ENCODE data around the gene NTSR2. TPM values are rescaled to one million over a fixed set of nuclear protein-coding genes. Genes with fewer than 3 reads are reported as not detected.

NTSR2 gene
- not detected for total RNA-seq
- long read RNA-seq, result 0 reads

- peak; percentile 84 for DNase-seq (ENCODE audit: low spot score)
These were observed at the start of gene NTSR2 for GRCh38 chr2:11669454-11670291. TSS of gene NTSR2 (minus strand) at chr2:11670195. CDS start at chr2:11670129, 66 bp downstream.

- DNase-seq (ENCODE audit: low spot score), result no peak
These were observed 49.4 kb upstream of the NTSR2 start for GRCh38 chr2:11719230-11719977.

- no peak for DNase-seq (ENCODE audit: low spot score)
These were observed 48.6 kb upstream of the NTSR2 start for GRCh38 chr2:11718606-11719005.

- no peak for DNase-seq (ENCODE audit: low spot score)
These were observed 47.6 kb upstream of the NTSR2 start for GRCh38 chr2:11717623-11718022.

GRCh38 chr2:11716689-11717321 lies 46.8 kb upstream of the NTSR2 start:
- DNase-seq (ENCODE audit: low spot score), result no peak

GRCh38 chr2:11715987-11716652 lies 46.1 kb upstream of the NTSR2 start:
- DNase-seq (ENCODE audit: low spot score), result no peak

GRCh38 chr2:11713815-11714214 lies 43.8 kb upstream of the NTSR2 start:
- DNase-seq (ENCODE audit: low spot score), result no peak

GRCh38 chr2:11712866-11713265 lies 42.9 kb upstream of the NTSR2 start:
- DNase-seq (ENCODE audit: low spot score), result no peak

- DNase-seq (ENCODE audit: low spot score), result no peak
These were observed 41.8 kb upstream of the NTSR2 start for GRCh38 chr2:11711751-11712150.

- DNase-seq (ENCODE audit: low spot score), result no peak
These were observed 41.3 kb upstream of the NTSR2 start for GRCh38 chr2:11711354-11711716.

- DNase-seq (ENCODE audit: low spot score), result no peak
These were observed 40.8 kb upstream of the NTSR2 start for GRCh38 chr2:11710632-11711353.

- DNase-seq (ENCODE audit: low spot score), result no peak
These were observed 40.2 kb upstream of the NTSR2 start for GRCh38 chr2:11710210-11710609.

- DNase-seq (ENCODE audit: low spot score), result no peak
These were observed 39.3 kb upstream of the NTSR2 start for GRCh38 chr2:11709293-11709692.

- DNase-seq (ENCODE audit: low spot score), result no peak
These were observed 38.1 kb upstream of the NTSR2 start for GRCh38 chr2:11708106-11708505.

GRCh38 chr2:11705711-11706110 lies 35.7 kb upstream of the NTSR2 start:
- no peak for DNase-seq (ENCODE audit: low spot score)

- no peak for DNase-seq (ENCODE audit: low spot score)
These were observed 35.1 kb upstream of the NTSR2 start for GRCh38 chr2:11705063-11705462.

GRCh38 chr2:11703700-11704099 lies 33.7 kb upstream of the NTSR2 start:
- DNase-seq (ENCODE audit: low spot score), result peak; percentile 55

- peak; percentile 20 for DNase-seq (ENCODE audit: low spot score)
These were observed 33.0 kb upstream of the NTSR2 start for GRCh38 chr2:11702946-11703345.

- DNase-seq (ENCODE audit: low spot score), result peak; percentile 77
These were observed 31.8 kb upstream of the NTSR2 start for GRCh38 chr2:11701751-11702301.

GRCh38 chr2:11701206-11701605 lies 31.2 kb upstream of the NTSR2 start:
- no peak for DNase-seq (ENCODE audit: low spot score)
